Heart left ventricle (tissue), 16 donors: Measurements from ENCODE around the gene GRAMD1B. TPM values are rescaled to one million over a fixed set of nuclear protein-coding genes. Genes with fewer than 3 reads are reported as not detected.

ENCODE experiments used
- ATAC-seq, 4 donors: fragments of 200-7000 bp; cut with Tn5 transposase; one replicate each; pipeline ENCODE4 v1.9.1; 2020 to 2022; ENCODE audit warnings: moderate library complexity in 4 of 4, mild to moderate bottlenecking in 3 of 4, moderate number of reproducible peaks in 1 of 4
- DNase-seq, 5 donors: peaks; one replicate each; pipeline ENCODE4 v3.0.0-alpha.2; 2020
- H3K27ac ChIP-seq, 12 donors: fragments of 200-600 bp; sonication (generic) in 4 of 12; one replicate each; pipeline versions ENCODE4 v1.5.0 to v1.8.0; 2016 to 2022; ENCODE audit warnings: mild to moderate bottlenecking in 2 of 12
- H3K27me3 ChIP-seq, 9 donors: fragments of 200-600 bp; sonication (generic) in 2 of 9; one replicate each; pipeline versions ENCODE4 v1.5.1 to v1.8.0; 2016 to 2022; ENCODE audit warnings: mild to moderate bottlenecking in 3 of 9
- H3K36me3 ChIP-seq, 9 donors: fragments of 200-600 bp; sonication (generic) in 2 of 9; one replicate each; pipeline versions ENCODE4 v1.5.0 to v1.8.0; 2018 to 2022; ENCODE audit warnings: mild to moderate bottlenecking in 2 of 9
- H3K4me1 ChIP-seq, 12 donors: fragments of 200-600 bp; sonication (generic) in 4 of 12; one replicate each; pipeline versions ENCODE4 v1.5.0 to v1.8.0; 2016 to 2022; ENCODE audit warnings: mild to moderate bottlenecking in 3 of 12
- H3K4me3 ChIP-seq, 12 donors: fragments of 200-600 bp; sonication (generic) in 4 of 12; one replicate each; pipeline versions ENCODE4 v1.5.0 to v1.8.0; 2017 to 2022; ENCODE audit warnings: mild to moderate bottlenecking in 9 of 12, moderate library complexity in 4 of 12
- H3K9me3 ChIP-seq, 12 donors: fragments of 200-600 bp; sonication (generic) in 4 of 12; one replicate each; pipeline versions ENCODE4 v1.5.0 to v1.8.0; 2016 to 2022; ENCODE audit warnings: mild to moderate bottlenecking in 1 of 12
- CTCF ChIP-seq, 12 donors: fragments of 200-600 bp; sonication (generic) in 4 of 12; IDR thresholded peaks; one replicate each; pipeline versions ENCODE4 v1.5.0 to v1.8.0; 2018 to 2022; ENCODE audit warnings: antibody characterized with exemption in 12 of 12, mild to moderate bottlenecking in 5 of 12
- POLR2A ChIP-seq, 2 donors: fragments of 450-650 bp; IDR thresholded peaks; one replicate each; pipeline ENCODE4 v1.6.1; 2017; ENCODE audit warnings: antibody characterized with exemption in 2 of 2, mild to moderate bottlenecking in 2 of 2, moderate library complexity in 2 of 2
- WGBS, 4 donors: extraction: QIAGEN DNeasy Blood & Tissue Kit in 2 of 4; methylation state at CpG; one replicate each; pipeline versions ENCODE4 v1.1.5 to v1.1.7; 2013 to 2018; 5-methylcytosine and 5-hydroxymethylcytosine counted together
- intact Hi-C, 10 donors: fragments of 100-400 bp; cut with DNase I; formaldehyde crosslinking; loops; one replicate each; pipeline versions ENCODE4 v1.11.1 to v1.14.2; 2022
- polyA plus RNA-seq, 2 donors: library from polyadenylated mRNA; stranded (reverse); fragments of 200-250 nt; gene quantifications; one replicate each; pipeline ENCODE4 v1.2.3, GENCODE V29; 2013
- total RNA-seq, 9 donors: library from RNA; depleted of rRNA in 2 of 9; stranded (reverse); fragments of >200 nt in 2 of 9; fragmentation: NEBNext Ultra II Directional in 3 of 9; extraction: Animal tissue kit (Norgen Biotek cat#: 25700) in 3 of 9; gene quantifications; one replicate each; pipeline versions ENCODE4 v1.1.0 to v1.2.4, GENCODE V29; 2016 to 2023
- donor health status: ischemic (EF 13 %, LVEDD 7.1; RV severe dilation, severe dysfunction).
- donor health status: healthy with polysubstance abuse.
- donor health status: DM: no; HTN: yes; CAD: no.
- donor health status: DM: no; HTN: no; CAD: no.
- donor health status: ischemic (EF 25% LVEDD 6.9; RV normal size, moderate dysfunction).
- donor health status: ischemic (EF 25% LVEDD 5.7; RV mildly dilated, moderate dysfunction).
- donor health status: healthy.
- donor health status: DM: yes; HTN: yes; CAD: no.
- donor health status: ischemic (EF 35%, LVEDD 5.7; RV mildly dilated, moderate dysfunction).
- donor health status: nonischemic (EF 11% LVEDD 7.7; RV severe dilation, severe dysfunction).
- donor health status: DM: yes; HTN: yes; CAD: no.
- donor health status: PGD.
- donor health status: ischemic (EF 29% LVEDD 5.4; RV normal size, mild dysfunction).
- donor health status: nonischemic (EF 23%, LVEDD 6.1; RV moderate dilation, normal function).

GRAMD1B gene
- total and polyA plus RNA-seq, 11 donors, result 8.6 to 42.5 (median 23.0) TPM

GRCh38 chr11:123665306-123665705 is 235.2 kb downstream of the GRAMD1B start:
- TF ChIP-seq POLR2A (IDR thresholded peaks at IDR 0.05) (no peak), CTCF (IDR thresholded peaks at IDR 0.05) (no peak)
- H3K27me3 ChIP-seq, result no peaks in the 10 kb centered on the region
- H3K27ac ChIP-seq, result no peak overlapping the region
- intact Hi-C loops, result no loop called here
- H3K9me3 ChIP-seq, result no peaks in the 10 kb centered on the region
- H3K4me3 ChIP-seq, result no peak overlapping the region
- no peak for ATAC-seq
- no peaks in the 10 kb centered on the region for H3K4me1 ChIP-seq
- no peak for DNase-seq
- no peaks in the 10 kb centered on the region for H3K36me3 ChIP-seq
- WGBS, 4 donors, result 76 to 88% (median 81%) methylated on average over 1 of the region's 1 CpG

DNA sequence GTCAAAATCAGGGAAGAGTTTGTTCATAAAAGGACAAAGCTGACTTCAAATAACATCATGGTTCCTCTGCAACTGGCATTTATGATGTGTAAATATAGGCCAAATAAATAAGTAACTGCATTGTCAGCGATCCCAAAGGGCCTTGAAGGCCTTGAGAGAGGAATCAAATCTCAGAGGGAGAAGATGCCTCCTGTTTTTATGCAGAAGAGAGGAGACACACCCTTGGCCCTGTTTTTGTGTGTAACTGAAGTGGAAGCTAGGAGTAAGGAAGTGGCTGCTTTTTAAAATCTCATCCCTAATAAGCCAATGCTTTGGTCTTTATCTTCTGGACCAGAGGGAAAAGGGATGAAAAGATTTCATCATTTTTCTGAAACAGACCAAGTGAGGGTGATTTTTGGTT is 240.0 kb downstream of the GRAMD1B start:
- WGBS, 4 donors, result 71 to 86% (median 79%) methylated on average over 1 of the region's 1 CpG
- ATAC-seq, result no peak
- H3K4me1 ChIP-seq, result no peaks in the 10 kb centered on the region
- no peak for DNase-seq
- no peak overlapping the region for H3K27ac ChIP-seq
- no peak for TF ChIP-seq CTCF (IDR thresholded peaks at IDR 0.05)
- TF ChIP-seq POLR2A (IDR thresholded peaks at IDR 0.05), result no peak
- intact Hi-C loops, result no loop called here
- H3K27me3 ChIP-seq, result peaks cover 0 to 3% (median 0%) of the 10 kb centered on the region in 9 donors
- H3K9me3 ChIP-seq, result no peaks in the 10 kb centered on the region
- no peaks in the 10 kb centered on the region for H3K36me3 ChIP-seq
- H3K4me3 ChIP-seq, result no peak overlapping the region

- Histone ChIP-seq H3K36me3 (no peaks in the 10 kb centered on the region), H3K9me3 (no peaks in the 10 kb centered on the region), H3K27me3 (peaks cover 0 to 6% (median 0%) of the 10 kb centered on the region in 9 donors), H3K4me3 (no peak overlapping the region), H3K27ac (no peak overlapping the region), H3K4me1 (no peaks in the 10 kb centered on the region)
- ATAC-seq (no peak), DNase-seq (no peak)
- no peak for TF ChIP-seq CTCF (IDR thresholded peaks at IDR 0.05)
- TF ChIP-seq POLR2A (IDR thresholded peaks at IDR 0.05), result no peak
- intact Hi-C loops, result no loop called here
- WGBS, 4 donors, result 60 to 69% (median 64%) methylated on average over 9 of the region's 9 CpGs
Observed at GRCh38 chr11:123671534-123671933, 241.5 kb downstream of the GRAMD1B start.

GRCh38 chr11:123672568-123672967 is 242.5 kb downstream of the GRAMD1B start:
- Histone ChIP-seq H3K4me1 (no peaks in the 10 kb centered on the region), H3K36me3 (no peaks in the 10 kb centered on the region), H3K27me3 (peaks cover 0 to 6% (median 0%) of the 10 kb centered on the region in 9 donors), H3K9me3 (no peaks in the 10 kb centered on the region), H3K4me3 (no peak overlapping the region), H3K27ac (no peak overlapping the region)
- TF ChIP-seq POLR2A (IDR thresholded peaks at IDR 0.05) (no peak), CTCF (IDR thresholded peaks at IDR 0.05) (no peak)
- 91 to 93% (median 91%) methylated on average over 5 of the region's 5 CpGs for WGBS, 4 donors
- no peak for ATAC-seq
- DNase-seq, result no peak
- intact Hi-C loops, result no loop called here
